Epithelial cell of esophagus (primary cell): Measurements from ENCODE around the gene TCF7L1.

Experiments
- DNase-seq: peaks from one replicate; pipeline ENCODE4 v3.0.0; 2010; ENCODE audit warnings: low read depth
- H3K4me3 ChIP-seq: 2 replicates; pipeline ENCODE4 v1.5.1; 2011; ENCODE audit warnings: mild to moderate bottlenecking, low read length, control low read depth
- TF ChIP-seq, protein P1 (sequence below): IDR thresholded peaks from 2 replicates; pipeline ENCODE4 v1.5.1; 2011; ENCODE audit warnings: low read depth, mild to moderate bottlenecking, low read length, control low read depth, inconsistent platforms; ENCODE audit not compliant: insufficient read depth; ENCODE audit errors: missing control alignments

Gene TCF7L1

DNA sequence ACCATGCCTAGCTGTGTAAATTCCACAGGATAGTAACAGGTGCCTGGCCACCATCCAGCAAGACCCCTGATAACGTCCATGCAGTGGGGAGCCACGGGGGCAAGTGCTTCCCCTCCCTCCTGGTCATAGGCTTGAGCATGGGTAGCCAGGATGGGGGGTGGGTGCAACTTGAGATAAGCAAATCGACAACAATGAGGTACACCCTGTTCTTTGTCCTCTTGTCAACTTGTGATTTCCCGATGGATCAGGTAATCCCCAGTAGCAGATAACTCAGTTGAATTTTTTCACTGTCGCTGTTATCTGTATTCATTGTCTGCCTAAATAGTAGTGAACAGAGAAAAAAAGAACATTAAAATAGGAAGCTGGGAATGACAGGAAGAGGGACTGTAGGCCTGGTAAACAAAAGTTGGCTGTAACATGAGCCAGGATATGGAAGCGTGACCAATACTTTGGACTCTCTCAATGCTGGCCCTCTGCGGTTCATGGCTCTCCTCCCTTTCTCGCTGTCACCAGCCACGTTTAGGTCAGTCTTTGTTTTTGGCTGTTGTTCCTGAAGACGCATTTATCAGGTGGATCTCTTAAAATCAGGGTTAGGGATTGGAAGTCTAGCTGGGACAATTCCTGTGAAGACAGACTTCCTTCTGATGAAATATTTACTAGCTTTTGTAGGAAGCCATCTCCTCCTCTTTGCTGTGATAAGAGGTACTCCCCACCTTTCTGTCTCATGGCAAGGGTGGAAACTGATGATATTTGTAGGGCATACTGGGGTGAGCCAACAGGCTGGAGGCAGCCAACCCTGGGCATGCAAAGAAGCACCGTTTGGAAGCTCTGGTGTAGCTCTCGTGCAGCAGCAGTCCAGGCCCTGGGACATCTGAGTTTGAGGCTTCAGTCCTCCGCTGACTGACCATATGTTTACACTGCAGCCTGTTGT, 42.4 kb downstream of the TCF7L1 start:
- H3K4me3 ChIP-seq, result no peak overlapping the region
- TF ChIP-seq, protein P1, sequence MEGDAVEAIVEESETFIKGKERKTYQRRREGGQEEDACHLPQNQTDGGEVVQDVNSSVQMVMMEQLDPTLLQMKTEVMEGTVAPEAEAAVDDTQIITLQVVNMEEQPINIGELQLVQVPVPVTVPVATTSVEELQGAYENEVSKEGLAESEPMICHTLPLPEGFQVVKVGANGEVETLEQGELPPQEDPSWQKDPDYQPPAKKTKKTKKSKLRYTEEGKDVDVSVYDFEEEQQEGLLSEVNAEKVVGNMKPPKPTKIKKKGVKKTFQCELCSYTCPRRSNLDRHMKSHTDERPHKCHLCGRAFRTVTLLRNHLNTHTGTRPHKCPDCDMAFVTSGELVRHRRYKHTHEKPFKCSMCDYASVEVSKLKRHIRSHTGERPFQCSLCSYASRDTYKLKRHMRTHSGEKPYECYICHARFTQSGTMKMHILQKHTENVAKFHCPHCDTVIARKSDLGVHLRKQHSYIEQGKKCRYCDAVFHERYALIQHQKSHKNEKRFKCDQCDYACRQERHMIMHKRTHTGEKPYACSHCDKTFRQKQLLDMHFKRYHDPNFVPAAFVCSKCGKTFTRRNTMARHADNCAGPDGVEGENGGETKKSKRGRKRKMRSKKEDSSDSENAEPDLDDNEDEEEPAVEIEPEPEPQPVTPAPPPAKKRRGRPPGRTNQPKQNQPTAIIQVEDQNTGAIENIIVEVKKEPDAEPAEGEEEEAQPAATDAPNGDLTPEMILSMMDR, result no peak
- DNase-seq, result no peak

DNA sequence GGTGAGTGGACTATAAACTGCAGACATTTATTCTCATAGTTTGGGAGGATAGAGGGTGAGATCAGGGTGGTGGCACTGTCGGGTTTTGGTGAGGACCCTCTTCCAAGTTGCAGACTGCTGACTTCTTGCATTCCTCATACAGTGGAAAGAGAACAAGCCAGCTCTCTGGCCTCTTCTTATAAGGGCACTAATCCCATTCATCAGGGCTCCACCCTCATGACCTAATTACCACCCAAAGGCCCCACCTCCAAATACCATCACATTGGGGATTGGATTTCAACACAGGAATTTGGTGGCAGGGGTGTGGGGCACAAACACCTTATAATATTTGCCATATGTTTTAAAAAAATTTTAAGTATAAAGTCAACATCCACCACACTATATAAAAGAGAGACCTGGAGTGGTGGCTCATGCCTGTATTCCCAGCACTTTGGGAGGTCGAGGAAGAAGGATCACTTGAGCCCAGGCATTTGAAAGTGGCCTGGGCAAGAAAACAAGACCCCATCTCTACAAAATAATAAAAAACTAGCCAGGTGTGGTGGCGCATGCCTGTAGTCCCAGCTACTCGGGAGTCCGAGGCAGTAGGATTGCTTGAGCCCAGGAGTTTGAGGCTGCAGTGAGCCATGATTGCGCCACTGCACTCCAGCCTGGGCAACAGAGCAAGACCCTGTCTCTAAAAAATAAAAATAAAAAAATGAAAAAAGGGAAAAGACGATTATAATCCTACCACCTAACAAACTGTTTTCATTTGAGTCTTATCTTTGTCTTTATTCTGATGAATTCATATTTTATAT, 44.0 kb downstream of the TCF7L1 start:
- TF ChIP-seq, protein P1, result no peak
- no peak for DNase-seq
- H3K4me3 ChIP-seq, result no peak overlapping the region

DNA sequence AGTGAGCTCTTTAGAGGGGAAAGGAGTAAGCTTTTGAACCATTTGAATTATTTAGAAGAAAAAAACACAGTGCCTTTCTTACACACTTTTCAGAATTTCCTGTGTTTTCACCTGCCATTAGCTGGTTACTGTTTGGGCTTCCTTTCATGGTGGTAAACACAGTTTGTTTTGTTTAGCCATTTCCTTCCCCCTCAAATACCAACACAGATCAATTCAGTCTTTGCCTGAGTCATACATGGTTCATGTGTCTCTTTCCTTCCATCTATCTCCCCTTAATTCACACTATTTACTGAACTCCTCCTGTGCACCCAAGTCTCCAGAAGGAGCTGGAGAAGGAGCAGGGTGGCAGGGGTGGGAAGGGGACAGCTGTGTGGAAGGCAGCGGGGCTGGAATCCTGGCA, 45.0 kb downstream of the TCF7L1 start:
- H3K4me3 ChIP-seq, result no peak overlapping the region
- TF ChIP-seq, protein P1, result no peak
- no peak for DNase-seq

DNA sequence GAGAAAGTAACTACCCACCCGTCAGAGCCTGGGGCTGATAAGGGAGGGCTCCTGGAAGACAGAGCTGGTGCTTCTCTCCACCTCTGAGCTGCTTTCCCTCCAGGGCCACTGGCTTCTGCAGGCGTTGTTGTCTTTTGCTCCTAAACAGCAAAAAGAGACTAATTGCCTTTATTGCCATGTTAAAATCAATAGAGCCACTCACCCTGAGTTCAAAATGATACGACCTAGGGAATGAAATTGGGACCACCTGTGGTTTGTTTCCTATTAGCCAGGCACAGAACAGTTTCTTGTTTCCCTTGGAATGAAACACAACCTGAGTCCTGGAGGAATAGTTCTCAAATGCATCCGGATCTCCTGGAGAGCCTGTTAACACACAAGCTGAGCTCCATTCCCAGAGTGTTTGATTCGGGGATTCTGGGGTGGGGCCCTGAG, 45.8 kb downstream of the TCF7L1 start:
- TF ChIP-seq, protein P1, result no peak
- DNase-seq, result no peak
- H3K4me3 ChIP-seq, result no peak overlapping the region

DNA sequence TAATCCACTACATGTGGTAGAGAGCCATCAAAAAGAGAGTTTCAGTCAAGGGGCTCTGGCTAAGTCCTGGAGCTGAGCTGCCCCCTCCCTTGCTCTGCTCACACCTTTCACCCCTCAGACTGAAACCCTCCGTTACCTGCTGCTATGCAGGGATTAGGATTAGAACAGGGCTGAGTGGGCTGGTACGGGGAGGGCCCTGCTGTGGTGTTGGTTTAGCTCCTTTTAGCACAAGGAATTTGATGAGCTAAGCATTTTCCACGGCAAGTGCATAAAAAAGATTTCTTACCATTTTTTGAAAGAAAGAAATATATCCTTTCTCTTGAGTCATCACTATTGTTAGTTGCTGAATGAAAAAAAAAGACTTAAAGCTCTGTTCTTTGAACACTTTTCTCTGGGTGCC, 46.3 kb downstream of the TCF7L1 start:
- DNase-seq, result no peak
- TF ChIP-seq, protein P1, result no peak
- H3K4me3 ChIP-seq, result no peak overlapping the region

DNA sequence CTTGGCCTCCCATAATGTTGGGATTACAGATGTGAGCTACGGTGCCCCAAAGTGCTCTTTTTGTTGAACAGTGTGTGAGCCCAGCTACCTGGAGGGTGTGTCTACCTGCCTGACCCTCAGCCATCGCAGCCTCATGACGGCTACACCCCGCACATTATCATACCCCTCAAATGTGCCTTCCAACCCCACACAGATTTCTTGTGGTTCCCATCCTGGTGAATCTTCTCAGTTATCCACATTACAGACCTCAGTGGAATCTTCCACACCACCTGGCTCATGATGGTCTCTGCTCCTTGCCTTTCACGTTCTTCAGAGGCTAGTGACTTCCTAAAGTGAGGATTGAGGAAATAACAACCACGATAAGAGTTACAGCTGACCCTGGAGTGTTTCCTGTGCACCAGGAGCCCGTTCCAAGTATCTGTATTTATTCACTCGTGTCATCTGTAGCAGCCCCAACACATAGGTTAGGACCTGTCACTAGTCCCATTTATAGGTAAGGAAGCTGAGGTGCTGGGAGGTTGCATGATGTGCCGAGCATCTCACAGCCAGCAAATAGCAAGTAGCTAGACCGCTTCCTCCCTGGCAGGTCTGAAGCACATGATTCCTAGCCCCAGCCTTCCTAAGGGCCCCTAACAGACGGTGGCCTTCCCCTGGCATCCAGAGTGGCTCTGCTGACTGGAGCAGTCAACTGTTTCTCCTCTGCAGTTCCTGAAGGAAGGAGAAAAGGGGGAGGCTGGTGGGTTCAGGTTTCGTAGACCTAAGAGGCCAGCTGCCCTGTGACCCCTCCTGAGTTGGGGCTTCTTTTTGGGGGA, 47.3 kb downstream of the TCF7L1 start:
- TF ChIP-seq, protein P1, result no peak
- no peak overlapping the region for H3K4me3 ChIP-seq
- no peak for DNase-seq
